ENCODE measurements around the gene PREX1. TPM values are rescaled to one million over a fixed set of nuclear protein-coding genes. Genes with fewer than 3 reads are reported as not detected.

PREX1 gene
- polyA plus RNA-seq, 1 donor (not counting 4 experiments of a cell fraction or from before 2014, with no cell fraction given), result 0.22 TPM

DNA sequence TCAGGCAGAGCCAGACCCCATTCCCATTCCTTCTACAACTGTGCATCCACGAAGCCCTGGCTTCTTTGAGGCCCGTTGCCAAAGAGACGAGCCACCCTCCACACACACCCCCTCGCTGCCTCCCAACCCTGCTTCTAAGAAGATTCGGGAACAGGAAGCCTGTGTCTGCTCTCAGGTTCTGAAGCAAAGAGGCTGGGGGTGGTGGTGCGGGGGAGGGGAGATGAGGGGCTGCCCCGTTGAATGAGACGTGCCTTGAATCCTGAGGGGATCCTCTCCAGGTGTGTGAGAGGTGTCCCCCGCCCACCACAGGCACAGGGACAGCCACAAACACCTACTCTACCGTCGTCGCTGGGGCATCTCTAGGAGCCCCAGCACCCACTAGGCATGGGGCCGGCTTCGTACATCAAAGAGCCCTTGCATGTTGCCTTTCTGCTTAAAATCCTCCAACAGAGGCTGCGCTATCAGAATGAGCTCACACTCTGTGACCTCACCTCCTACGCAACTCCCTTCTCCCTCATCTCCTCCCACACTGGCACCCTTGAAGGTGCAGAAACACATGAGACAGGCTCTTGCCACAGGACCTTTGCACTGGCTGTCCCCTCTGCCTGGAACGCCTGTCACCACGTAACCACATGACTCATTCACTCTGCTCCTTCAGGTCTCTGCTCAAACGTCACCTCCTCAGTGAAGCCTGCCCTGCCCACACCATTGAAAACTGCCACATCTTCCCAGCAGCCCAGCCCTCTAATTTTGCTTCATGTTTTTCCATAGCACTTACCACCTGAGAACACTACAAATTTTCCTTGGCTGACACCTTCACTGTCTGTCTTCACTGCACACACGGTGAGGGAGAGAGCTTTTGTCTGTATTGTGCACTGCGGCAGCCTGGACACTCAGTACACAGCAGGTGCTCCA, 58.5 kb downstream of the PREX1 start:
- Histone ChIP-seq H3K27ac (ENCODE audit: control insufficient read depth, insufficient read depth, low read length) (no peak overlapping the region), H3K79me2 (ENCODE audit: control insufficient read depth, insufficient read depth, low read length) (no peaks in the 10 kb centered on the region)

DNA sequence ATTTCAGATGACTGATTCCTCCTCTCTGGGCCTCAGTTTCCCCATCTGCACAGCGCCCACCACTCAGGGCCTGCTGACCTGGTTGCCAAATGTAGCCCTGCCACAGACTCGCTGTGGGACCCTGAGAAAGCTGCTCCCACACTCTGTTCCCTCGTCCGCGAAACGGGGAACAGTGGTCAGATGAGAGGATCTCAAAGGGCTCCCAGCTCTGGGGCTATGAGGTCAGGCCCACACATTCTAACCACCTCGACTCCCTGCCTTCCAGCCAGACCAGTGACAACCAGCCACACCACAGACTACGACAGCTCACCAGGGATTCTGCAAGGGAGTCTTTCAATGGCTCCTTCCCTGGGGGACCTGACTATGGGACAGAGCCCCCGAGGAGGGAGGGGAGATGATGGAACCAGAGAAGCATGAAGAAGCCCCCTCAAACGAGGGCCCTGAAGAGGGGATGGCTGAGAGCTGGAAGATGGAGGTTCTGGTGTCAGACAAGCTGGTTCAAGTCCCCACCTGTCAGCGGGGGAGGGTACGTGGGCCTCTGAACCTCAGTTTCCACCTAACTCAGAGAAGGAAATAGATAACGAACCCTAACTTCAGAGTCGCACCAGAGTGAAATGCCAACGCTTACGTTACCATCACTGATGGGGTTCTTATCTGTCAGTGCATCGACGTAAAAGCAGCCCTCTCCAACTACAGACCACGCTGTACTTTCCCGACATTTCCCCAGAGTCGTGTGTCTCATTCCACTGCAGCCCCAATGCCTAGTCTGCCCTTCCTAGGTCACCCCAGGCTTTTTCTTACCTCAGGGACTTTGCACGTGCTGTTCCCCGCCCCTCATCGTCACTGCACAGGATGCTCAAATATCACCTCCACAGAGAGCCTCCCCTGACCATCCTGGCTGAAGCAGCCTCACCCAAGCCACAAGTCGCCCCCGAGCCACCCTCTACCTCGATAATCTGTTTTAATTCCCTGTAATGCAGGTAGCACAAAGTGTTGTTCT, 60.5 kb downstream of the PREX1 start:
- Histone ChIP-seq H3K4me3 (ENCODE audit: control insufficient read depth in 2 of 3, extremely low read depth in 1 of 3, insufficient read depth in 2 of 3, low read depth in 1 of 3, low read length in 3 of 3) (no peak overlapping the region), H3K27ac (ENCODE audit: control insufficient read depth, insufficient read depth, low read length) (no peak overlapping the region), H4K20me1 (ENCODE audit: control insufficient read depth, extremely low read depth, insufficient read depth, low read length) (no peaks in the 10 kb centered on the region), H3K27me3 (ENCODE audit: control insufficient read depth, extremely low read depth, insufficient read depth, low read length) (peaks cover 23% of the 10 kb centered on the region), H3K9me1 (ENCODE audit: control insufficient read depth, extremely low read depth, insufficient read depth, low read length) (no peaks in the 10 kb centered on the region), H3K36me3 (ENCODE audit: control insufficient read depth in 2 of 2, extremely low read depth in 1 of 2, insufficient read depth in 2 of 2, low read length in 2 of 2) (no peaks in the 10 kb centered on the region), H3K9me3 (ENCODE audit: control insufficient read depth, low read depth, low read length) (no peaks in the 10 kb centered on the region), H2AFZ (ENCODE audit: control insufficient read depth, low read length) (no peak overlapping the region), H3K79me2 (ENCODE audit: control insufficient read depth, insufficient read depth, low read length) (no peaks in the 10 kb centered on the region), H3K9ac (ENCODE audit: control insufficient read depth, extremely low read depth, insufficient read depth, low read length) (no peak overlapping the region), H3K4me1 (ENCODE audit: control insufficient read depth, extremely low read depth, insufficient read depth, low read length) (no peaks in the 10 kb centered on the region), H3K4me2 (ENCODE audit: control insufficient read depth, extremely low read depth, insufficient read depth, low read depth, low read length) (no peak overlapping the region)
- TF ChIP-seq, protein P1, sequence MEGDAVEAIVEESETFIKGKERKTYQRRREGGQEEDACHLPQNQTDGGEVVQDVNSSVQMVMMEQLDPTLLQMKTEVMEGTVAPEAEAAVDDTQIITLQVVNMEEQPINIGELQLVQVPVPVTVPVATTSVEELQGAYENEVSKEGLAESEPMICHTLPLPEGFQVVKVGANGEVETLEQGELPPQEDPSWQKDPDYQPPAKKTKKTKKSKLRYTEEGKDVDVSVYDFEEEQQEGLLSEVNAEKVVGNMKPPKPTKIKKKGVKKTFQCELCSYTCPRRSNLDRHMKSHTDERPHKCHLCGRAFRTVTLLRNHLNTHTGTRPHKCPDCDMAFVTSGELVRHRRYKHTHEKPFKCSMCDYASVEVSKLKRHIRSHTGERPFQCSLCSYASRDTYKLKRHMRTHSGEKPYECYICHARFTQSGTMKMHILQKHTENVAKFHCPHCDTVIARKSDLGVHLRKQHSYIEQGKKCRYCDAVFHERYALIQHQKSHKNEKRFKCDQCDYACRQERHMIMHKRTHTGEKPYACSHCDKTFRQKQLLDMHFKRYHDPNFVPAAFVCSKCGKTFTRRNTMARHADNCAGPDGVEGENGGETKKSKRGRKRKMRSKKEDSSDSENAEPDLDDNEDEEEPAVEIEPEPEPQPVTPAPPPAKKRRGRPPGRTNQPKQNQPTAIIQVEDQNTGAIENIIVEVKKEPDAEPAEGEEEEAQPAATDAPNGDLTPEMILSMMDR (optimal IDR thresholded peaks at IDR 0.05 in 1 of 3, IDR thresholded peaks at IDR 0.05 in 1 of 3, conservative IDR thresholded peaks at IDR 0.05 in 1 of 3; ENCODE audit: extremely low read depth in 1 of 3, insufficient read depth in 2 of 3, low read length in 3 of 3), result no peak
- TF ChIP-seq EZH2 (IDR thresholded peaks at IDR 0.05; ENCODE audit: low read length), result no peak
- dilution Hi-C loops (cut with MboI; ENCODE audit: extremely low pct_ligation_motif_present, low sequenced_read_pairs), result no loop called here
- DNase-seq (ENCODE audit: low read depth, low spot score) (no peak), FAIRE-seq (no peak)

More for the DNA sequence above, 58.5 kb downstream of the PREX1 start:
- Histone ChIP-seq H3K4me3 (ENCODE audit: control insufficient read depth in 2 of 3, extremely low read depth in 1 of 3, insufficient read depth in 2 of 3, low read depth in 1 of 3, low read length in 3 of 3) (no peak overlapping the region), H3K4me1 (ENCODE audit: control insufficient read depth, extremely low read depth, insufficient read depth, low read length) (no peaks in the 10 kb centered on the region), H2AFZ (ENCODE audit: control insufficient read depth, low read length) (no peak overlapping the region), H3K9ac (ENCODE audit: control insufficient read depth, extremely low read depth, insufficient read depth, low read length) (no peak overlapping the region), H4K20me1 (ENCODE audit: control insufficient read depth, extremely low read depth, insufficient read depth, low read length) (no peaks in the 10 kb centered on the region), H3K4me2 (ENCODE audit: control insufficient read depth, extremely low read depth, insufficient read depth, low read depth, low read length) (no peak overlapping the region), H3K27me3 (ENCODE audit: control insufficient read depth, extremely low read depth, insufficient read depth, low read length) (peaks cover 23% of the 10 kb centered on the region), H3K9me3 (ENCODE audit: control insufficient read depth, low read depth, low read length) (no peaks in the 10 kb centered on the region), H3K36me3 (ENCODE audit: control insufficient read depth in 2 of 2, extremely low read depth in 1 of 2, insufficient read depth in 2 of 2, low read length in 2 of 2) (no peaks in the 10 kb centered on the region), H3K9me1 (ENCODE audit: control insufficient read depth, extremely low read depth, insufficient read depth, low read length) (no peaks in the 10 kb centered on the region)
- FAIRE-seq, result no peak
- dilution Hi-C loops (cut with MboI; ENCODE audit: extremely low pct_ligation_motif_present, low sequenced_read_pairs), result no loop called here
- TF ChIP-seq, protein P1 (optimal IDR thresholded peaks at IDR 0.05 in 1 of 3, IDR thresholded peaks at IDR 0.05 in 1 of 3, conservative IDR thresholded peaks at IDR 0.05 in 1 of 3; ENCODE audit: extremely low read depth in 1 of 3, insufficient read depth in 2 of 3, low read length in 3 of 3), result no peak
- TF ChIP-seq EZH2 (IDR thresholded peaks at IDR 0.05; ENCODE audit: low read length), result no peak
- DNase-seq (ENCODE audit: low read depth, low spot score), result no peak
